ENCODE results near the gene IL3RA.

Gene IL3RA

GRCh38 chrX:1430451-1430850 lies 93.9 kb downstream of the IL3RA start:
- Histone ChIP-seq H3K4me3 (ENCODE audit: low read depth, low read length) (no peak overlapping the region), H3K79me2 (ENCODE audit: control insufficient read depth, insufficient read depth, low read length, unreplicated experiment) (no peaks in the 10 kb centered on the region), H3K27ac (ENCODE audit: low read depth, low read length) (no peak overlapping the region), H3K27me3 (ENCODE audit: insufficient read depth, low read length) (no peaks in the 10 kb centered on the region), H3K36me3 (ENCODE audit: insufficient read depth, low read length) (peaks cover 30% of the 10 kb centered on the region; the same call in 1 of the 2 replicates), H3K4me1 (ENCODE audit: control insufficient read depth, insufficient read depth, low read length, unreplicated experiment) (no peaks in the 10 kb centered on the region), H2AFZ (ENCODE audit: low read length, unreplicated experiment) (no peak overlapping the region)

Data from ACC112 (cell line).